ENCODE data around the gene BRDT. TPM values are rescaled to one million over a fixed set of nuclear protein-coding genes. Genes with fewer than 3 reads are reported as not detected.

The BRDT gene
- total and polyA plus RNA-seq, 2 donors, result under 0.01 to 0.18 TPM

DNA sequence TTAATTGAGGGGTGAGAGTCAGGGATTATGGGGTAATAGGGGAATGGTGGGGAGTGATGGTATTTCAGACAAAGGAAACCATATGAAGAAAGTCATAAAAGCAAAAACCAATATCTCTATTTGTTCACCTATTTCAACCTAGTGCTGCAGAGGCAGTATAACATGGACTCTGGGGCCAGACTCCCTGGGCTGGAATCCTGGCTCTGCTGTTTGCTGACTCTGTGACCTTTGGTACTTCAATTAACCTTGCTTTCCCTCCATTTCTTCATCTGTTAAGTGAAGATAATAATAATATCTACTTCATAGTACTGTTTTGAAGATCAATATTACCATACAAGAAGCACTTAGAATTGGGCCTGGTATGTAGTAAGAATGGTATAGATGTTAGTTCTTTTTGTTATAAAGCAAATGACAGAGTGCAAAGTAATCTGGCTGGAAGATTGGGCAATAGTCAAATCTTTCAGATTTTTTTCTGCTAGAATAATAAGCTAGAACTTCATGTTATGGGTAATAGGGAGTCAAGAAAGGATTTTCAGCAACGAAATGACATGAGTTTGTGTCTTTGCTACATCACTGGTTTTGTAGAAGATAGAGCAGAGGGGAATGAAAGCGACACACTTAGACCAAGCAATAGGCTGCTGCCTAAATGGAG is 89.6 kb downstream of the BRDT start:
- H3K27me3 ChIP-seq (ENCODE audit: control insufficient read depth in 2 of 2, insufficient read depth in 1 of 2, low read length in 1 of 2), result no peaks in the 10 kb centered on the region

DNA sequence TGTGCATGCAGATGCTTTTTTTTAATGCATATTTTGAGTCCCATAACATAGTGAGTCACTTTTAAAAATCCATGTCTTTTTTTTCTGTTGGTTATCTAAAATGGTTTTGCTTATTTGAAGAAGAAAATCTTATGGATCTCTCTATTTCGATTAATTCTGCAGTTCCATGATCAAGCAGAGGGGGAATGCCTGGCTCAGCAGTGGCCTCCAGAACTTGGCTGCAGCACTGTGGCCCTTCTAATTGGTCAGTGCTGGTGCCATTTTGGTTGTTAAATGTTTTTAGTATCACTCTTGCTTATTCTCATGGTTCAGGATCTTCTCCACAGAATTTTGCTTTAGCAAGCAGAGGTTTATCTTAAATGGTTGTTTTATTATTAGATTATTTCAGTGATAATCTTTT is 91.8 kb downstream of the BRDT start:
- H3K9me3 ChIP-seq (ENCODE audit: control insufficient read depth in 2 of 2, insufficient read depth in 1 of 2, low read length in 1 of 2), result no peaks in the 10 kb centered on the region

More for the DNA sequence above, 89.6 kb downstream of the BRDT start:
- no peak overlapping the region for H3K27ac ChIP-seq (ENCODE audit: low read depth in 1 of 2, low read length in 1 of 2)
- DNase-seq (ENCODE audit: low read depth in 6 of 9, low spot score in 9 of 9), result no peak
- 97% methylated on average over 2 of the region's 2 CpGs for WGBS
- H3K9me3 ChIP-seq (ENCODE audit: control insufficient read depth in 2 of 2, insufficient read depth in 1 of 2, low read length in 1 of 2), result no peaks in the 10 kb centered on the region
- no peaks in the 10 kb centered on the region for H3K4me1 ChIP-seq (ENCODE audit: control insufficient read depth in 2 of 2, insufficient read depth in 2 of 2, low read length in 2 of 2)
- H3K36me3 ChIP-seq (ENCODE audit: control insufficient read depth in 2 of 2, insufficient read depth in 2 of 2, low read length in 1 of 2), result no peaks in the 10 kb centered on the region
- H3K4me3 ChIP-seq (ENCODE audit: low read length in 2 of 2), result no peak overlapping the region

DNA sequence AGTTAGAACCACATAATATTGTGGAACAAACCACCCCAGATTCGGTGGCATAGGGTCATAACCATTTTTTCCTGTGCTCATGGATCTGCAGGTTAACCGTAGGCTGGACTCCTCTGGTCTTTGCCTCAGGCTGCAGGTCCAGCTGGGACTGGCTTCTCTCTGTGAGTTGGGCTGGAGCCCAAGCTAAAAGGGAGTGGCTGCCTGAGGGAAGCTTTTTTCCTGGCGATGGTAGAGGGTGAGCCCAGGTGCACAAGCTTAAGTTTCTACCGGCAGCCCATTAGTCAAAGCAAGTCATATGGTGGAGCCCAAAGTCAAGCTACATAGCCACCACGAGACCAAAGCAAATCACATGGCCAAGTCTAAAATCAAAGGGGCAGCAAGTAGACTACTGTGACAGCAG is 94.4 kb downstream of the BRDT start:
- no peaks in the 10 kb centered on the region for H3K4me1 ChIP-seq (ENCODE audit: control insufficient read depth in 2 of 2, insufficient read depth in 2 of 2, low read length in 2 of 2)
- DNase-seq (ENCODE audit: low read depth in 6 of 9, low spot score in 9 of 9), result no peak
- no peaks in the 10 kb centered on the region for H3K9me3 ChIP-seq (ENCODE audit: control insufficient read depth in 2 of 2, insufficient read depth in 1 of 2, low read length in 1 of 2)
- no peak overlapping the region for H3K4me3 ChIP-seq (ENCODE audit: low read length in 2 of 2)
- H3K27ac ChIP-seq (ENCODE audit: low read depth in 1 of 2, low read length in 1 of 2), result no peak overlapping the region
- H3K27me3 ChIP-seq (ENCODE audit: control insufficient read depth in 2 of 2, insufficient read depth in 1 of 2, low read length in 1 of 2), result no peaks in the 10 kb centered on the region
- no peaks in the 10 kb centered on the region for H3K36me3 ChIP-seq (ENCODE audit: control insufficient read depth in 2 of 2, insufficient read depth in 2 of 2, low read length in 1 of 2)
- 97% methylated on average over 5 of the region's 5 CpGs for WGBS

More for the DNA sequence above, 91.8 kb downstream of the BRDT start:
- H3K4me1 ChIP-seq (ENCODE audit: control insufficient read depth in 2 of 2, insufficient read depth in 2 of 2, low read length in 2 of 2), result no peaks in the 10 kb centered on the region
- 94% methylated on average over 1 of the region's 1 CpG for WGBS
- H3K36me3 ChIP-seq (ENCODE audit: control insufficient read depth in 2 of 2, insufficient read depth in 2 of 2, low read length in 1 of 2), result no peaks in the 10 kb centered on the region
- H3K27me3 ChIP-seq (ENCODE audit: control insufficient read depth in 2 of 2, insufficient read depth in 1 of 2, low read length in 1 of 2), result no peaks in the 10 kb centered on the region
- H3K27ac ChIP-seq (ENCODE audit: low read depth in 1 of 2, low read length in 1 of 2), result no peak overlapping the region
- no peak for DNase-seq (ENCODE audit: low read depth in 6 of 9, low spot score in 9 of 9)
- H3K4me3 ChIP-seq (ENCODE audit: low read length in 2 of 2), result no peak overlapping the region

DNA sequence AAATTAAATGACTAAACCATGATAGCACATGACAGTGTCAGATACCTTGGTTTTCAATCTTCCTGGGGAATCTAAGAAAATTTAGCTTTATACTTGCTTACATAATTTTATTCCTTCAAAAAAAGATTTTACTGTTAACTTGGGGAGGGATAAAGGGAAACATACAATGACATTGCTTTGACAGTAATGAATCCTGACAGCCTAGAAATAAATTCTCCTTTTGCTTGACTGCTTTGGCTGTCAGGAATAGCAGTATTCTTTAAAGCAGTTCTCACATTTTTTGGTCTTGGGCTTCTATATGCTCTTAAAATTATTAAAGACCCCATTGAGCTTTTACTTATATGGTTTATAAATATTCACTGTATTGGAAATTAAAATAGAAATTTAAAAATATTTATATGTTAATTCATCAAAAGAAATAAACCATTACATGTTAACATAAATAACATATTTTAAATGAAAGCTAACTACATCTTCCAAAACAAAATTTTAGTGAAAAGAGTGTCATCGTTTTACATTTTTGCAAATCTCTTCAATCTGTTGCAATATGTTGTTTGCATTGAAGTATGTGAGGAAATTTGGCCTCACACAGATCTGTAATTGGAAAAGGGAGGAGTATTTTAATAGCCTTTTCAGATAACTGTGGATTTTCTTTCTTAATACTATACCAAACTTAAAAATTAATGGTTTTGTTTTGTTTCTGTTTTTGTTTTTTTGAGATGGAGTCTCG is 96.7 kb downstream of the BRDT start:
- Histone ChIP-seq H3K4me3 (ENCODE audit: low read length in 2 of 2) (no peak overlapping the region), H3K27ac (ENCODE audit: low read depth in 1 of 2, low read length in 1 of 2) (no peak overlapping the region), H3K4me1 (ENCODE audit: control insufficient read depth in 2 of 2, insufficient read depth in 2 of 2, low read length in 2 of 2) (no peaks in the 10 kb centered on the region), H3K9me3 (ENCODE audit: control insufficient read depth in 2 of 2, insufficient read depth in 1 of 2, low read length in 1 of 2) (no peaks in the 10 kb centered on the region), H3K36me3 (ENCODE audit: control insufficient read depth in 2 of 2, insufficient read depth in 2 of 2, low read length in 1 of 2) (no peaks in the 10 kb centered on the region), H3K27me3 (ENCODE audit: control insufficient read depth in 2 of 2, insufficient read depth in 1 of 2, low read length in 1 of 2) (no peaks in the 10 kb centered on the region)
- no peak for DNase-seq (ENCODE audit: low read depth in 6 of 9, low spot score in 9 of 9)
- WGBS, result 96% methylated on average over 2 of the region's 2 CpGs

DNA sequence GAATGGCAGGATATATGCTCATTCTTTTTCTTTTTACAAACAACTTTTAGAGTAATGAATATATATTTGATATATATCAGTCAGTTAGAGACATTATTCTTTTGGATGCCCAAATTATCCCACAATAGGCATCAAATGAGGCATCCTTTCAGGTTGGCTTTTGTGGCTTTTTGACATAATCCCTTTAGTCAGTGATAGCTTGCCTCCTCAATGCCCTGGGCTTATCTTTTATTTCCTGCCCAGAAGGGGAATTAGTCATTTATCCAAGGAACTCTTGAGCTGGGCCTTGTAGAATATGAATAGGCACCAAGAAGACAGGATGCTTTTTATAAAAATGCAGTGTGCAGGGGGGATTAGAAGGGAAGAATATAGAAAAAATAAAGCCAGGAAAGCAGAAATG is 102.7 kb downstream of the BRDT start:
- Histone ChIP-seq H3K9me3 (ENCODE audit: control insufficient read depth in 2 of 2, insufficient read depth in 1 of 2, low read length in 1 of 2) (no peaks in the 10 kb centered on the region), H3K4me1 (ENCODE audit: control insufficient read depth in 2 of 2, insufficient read depth in 2 of 2, low read length in 2 of 2) (no peaks in the 10 kb centered on the region), H3K27ac (ENCODE audit: low read depth in 1 of 2, low read length in 1 of 2) (no peak overlapping the region), H3K4me3 (ENCODE audit: low read length in 2 of 2) (no peak overlapping the region), H3K36me3 (ENCODE audit: control insufficient read depth in 2 of 2, insufficient read depth in 2 of 2, low read length in 1 of 2) (no peaks in the 10 kb centered on the region), H3K27me3 (ENCODE audit: control insufficient read depth in 2 of 2, insufficient read depth in 1 of 2, low read length in 1 of 2) (no peaks in the 10 kb centered on the region)
- DNase-seq (ENCODE audit: low read depth in 6 of 9, low spot score in 9 of 9), result no peak

Other genes with a start within 250 kb of the BRDT start
- gene TGFBR3, start 63.2 kb upstream of the BRDT start, total RNA-seq, result 5.4 TPM
- gene TGFBR3, start 63.2 kb upstream of the BRDT start, polyA plus RNA-seq, result 10.1 TPM
- gene EPHX4, start 80.6 kb downstream of the BRDT start, total RNA-seq, result 0.42 TPM
- 0.14 TPM for gene EPHX4, start 80.6 kb downstream of the BRDT start, polyA plus RNA-seq
- gene SETSIP, start 126.0 kb downstream of the BRDT start, total RNA-seq, result 0.28 TPM
- gene SETSIP, start 126.0 kb downstream of the BRDT start, polyA plus RNA-seq, result 0.02 TPM
- gene BTBD8, start 130.9 kb downstream of the BRDT start, total RNA-seq, result 2.9 TPM
- gene BTBD8, start 130.9 kb downstream of the BRDT start, polyA plus RNA-seq, result 3.3 TPM